ENCODE results near the gene PHACTR1. TPM values are rescaled to one million over a fixed set of nuclear protein-coding genes. Genes with fewer than 3 reads are reported as not detected.
"Not testable (repeated sequence)": the region's sequence is repeated elsewhere in the genome, so short reads cannot be mapped to it uniquely, and the experiment has no call there.

PHACTR1 gene
- total RNA-seq, 4 donors from 2014 or later, result 12.6 to 17.7 (median 17.1) TPM

GRCh38 chr6:13124131-13124530 is 407.6 kb downstream of the PHACTR1 start:
- TF ChIP-seq, protein P1, sequence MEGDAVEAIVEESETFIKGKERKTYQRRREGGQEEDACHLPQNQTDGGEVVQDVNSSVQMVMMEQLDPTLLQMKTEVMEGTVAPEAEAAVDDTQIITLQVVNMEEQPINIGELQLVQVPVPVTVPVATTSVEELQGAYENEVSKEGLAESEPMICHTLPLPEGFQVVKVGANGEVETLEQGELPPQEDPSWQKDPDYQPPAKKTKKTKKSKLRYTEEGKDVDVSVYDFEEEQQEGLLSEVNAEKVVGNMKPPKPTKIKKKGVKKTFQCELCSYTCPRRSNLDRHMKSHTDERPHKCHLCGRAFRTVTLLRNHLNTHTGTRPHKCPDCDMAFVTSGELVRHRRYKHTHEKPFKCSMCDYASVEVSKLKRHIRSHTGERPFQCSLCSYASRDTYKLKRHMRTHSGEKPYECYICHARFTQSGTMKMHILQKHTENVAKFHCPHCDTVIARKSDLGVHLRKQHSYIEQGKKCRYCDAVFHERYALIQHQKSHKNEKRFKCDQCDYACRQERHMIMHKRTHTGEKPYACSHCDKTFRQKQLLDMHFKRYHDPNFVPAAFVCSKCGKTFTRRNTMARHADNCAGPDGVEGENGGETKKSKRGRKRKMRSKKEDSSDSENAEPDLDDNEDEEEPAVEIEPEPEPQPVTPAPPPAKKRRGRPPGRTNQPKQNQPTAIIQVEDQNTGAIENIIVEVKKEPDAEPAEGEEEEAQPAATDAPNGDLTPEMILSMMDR (IDR thresholded peaks at IDR 0.05), result no peak
- ATAC-seq (ENCODE audit: low FRiP score) (no peak), DNase-seq (ENCODE audit: low spot score) (no peak)

DNA sequence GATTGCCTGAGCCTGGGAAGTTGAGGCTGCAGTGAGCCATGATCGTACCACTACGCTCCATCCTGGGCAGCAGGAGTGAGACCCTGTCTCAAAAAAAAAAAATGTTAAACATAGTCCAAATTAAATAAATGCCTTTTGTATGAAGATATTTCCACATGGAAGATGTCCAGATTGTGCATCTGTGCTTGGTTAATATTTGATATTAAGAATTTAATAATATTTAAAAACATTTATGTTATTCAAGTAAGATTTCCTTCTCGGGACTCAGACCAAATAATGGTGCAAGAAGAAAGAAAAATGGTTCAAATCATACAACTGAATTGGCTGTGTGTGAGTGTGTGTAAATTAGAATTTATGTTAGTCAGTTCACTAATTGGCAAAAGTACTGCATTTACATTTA is 409.3 kb downstream of the PHACTR1 start:
- ATAC-seq (ENCODE audit: low FRiP score) (no peak), DNase-seq (ENCODE audit: low spot score) (no peak)
- TF ChIP-seq, protein P1 (IDR thresholded peaks at IDR 0.05), result no peak

DNA sequence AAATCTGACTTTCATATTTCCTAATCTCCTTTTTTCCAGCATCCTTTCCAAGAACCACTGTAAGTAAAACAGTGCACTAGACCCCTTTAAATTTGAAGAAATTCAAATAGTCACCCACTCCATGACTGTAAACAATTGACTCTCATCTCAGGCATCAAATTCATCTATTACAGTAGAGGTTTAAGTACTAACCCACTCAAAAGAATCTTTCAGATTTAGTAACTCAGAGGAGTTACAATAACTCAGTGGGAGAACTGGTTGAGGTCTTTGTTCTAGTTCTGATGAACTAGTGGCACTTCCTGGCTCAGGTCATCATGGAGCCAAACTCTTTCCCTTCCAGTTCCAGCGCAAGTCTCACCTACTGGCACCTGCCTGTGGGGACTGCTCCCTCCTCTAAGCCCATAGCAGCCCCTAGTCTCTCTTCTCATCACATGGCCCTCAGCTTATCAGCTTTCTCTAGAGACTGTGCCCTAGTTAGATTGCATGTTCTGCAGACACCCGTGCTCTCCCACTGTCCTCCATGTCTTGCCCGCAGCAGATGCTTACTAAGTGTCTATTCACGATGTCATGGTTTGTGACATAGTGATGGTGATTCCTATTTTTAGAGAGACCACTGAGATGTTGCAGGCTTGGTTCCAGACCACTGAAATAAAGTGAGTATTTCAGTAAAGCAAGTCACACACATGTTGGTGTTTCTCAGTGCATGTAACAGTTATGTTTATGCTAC is 415.5 kb downstream of the PHACTR1 start:
- TF ChIP-seq, protein P1 (IDR thresholded peaks at IDR 0.05), result no peak
- no peak for DNase-seq (ENCODE audit: low spot score)
- no peak for ATAC-seq (ENCODE audit: low FRiP score)

- not testable (repeated sequence) for DNase-seq (ENCODE audit: low spot score); ATAC-seq (ENCODE audit: low FRiP score)
Observed at GRCh38 chr6:13133894-13134293, 417.3 kb downstream of the PHACTR1 start.

DNA sequence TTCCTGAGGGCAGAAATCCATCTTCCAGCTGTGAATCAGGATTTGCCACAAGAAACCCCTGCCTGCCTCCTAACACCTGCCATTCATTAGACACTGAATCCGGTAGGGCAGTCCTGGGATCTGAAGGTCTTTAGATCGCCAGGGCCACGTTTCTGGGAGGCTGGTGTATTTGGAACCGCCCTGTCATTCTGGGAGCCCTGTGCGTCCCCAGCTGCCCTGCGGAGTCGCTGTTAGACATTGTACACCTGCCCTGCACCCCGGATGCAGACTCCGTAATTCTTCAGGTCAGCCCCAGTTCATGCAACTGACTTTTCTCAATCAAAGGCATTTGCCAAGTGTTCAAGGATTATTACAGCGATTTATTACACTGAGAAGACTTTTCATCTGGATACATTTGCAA is 418.6 kb downstream of the PHACTR1 start:
- DNase-seq (ENCODE audit: low spot score) (no peak), ATAC-seq (ENCODE audit: low FRiP score) (no peak)
- TF ChIP-seq, protein P1 (IDR thresholded peaks at IDR 0.05), result no peak

DNA sequence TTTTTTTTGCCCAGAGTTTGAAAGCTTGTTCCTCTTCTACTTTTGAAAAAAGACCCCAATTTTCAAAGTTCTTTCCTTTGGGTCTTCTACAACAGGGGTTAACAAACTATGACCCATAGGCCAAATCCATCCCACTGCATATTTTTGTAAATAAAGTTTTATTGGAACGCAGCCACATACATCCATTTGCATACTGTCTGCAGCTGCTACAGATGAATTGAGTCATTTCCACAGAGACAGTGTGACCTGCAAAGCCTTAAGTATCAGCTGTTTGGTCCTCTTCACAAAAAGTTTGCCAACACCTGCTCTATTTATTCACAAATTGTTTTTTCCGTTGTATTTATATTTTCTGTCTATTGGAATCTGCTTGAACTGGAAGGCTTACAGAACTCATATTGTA is 422.6 kb downstream of the PHACTR1 start:
- ATAC-seq (ENCODE audit: low FRiP score), result no peak
- no peak for DNase-seq (ENCODE audit: low spot score)
- TF ChIP-seq, protein P1 (IDR thresholded peaks at IDR 0.05), result no peak

- TF ChIP-seq, protein P1 (IDR thresholded peaks at IDR 0.05), result no peak
- ATAC-seq (ENCODE audit: low FRiP score) (no peak), DNase-seq (ENCODE audit: low spot score) (no peak)
Observed at GRCh38 chr6:13140980-13141379, 424.4 kb downstream of the PHACTR1 start.
